ENCODE data around the gene SEC16B.

GRCh38 chr1:177909416-177909815 is 60.4 kb downstream of the SEC16B start:
- TF ChIP-seq CTCF (conservative IDR thresholded peaks at IDR 0.05; ENCODE audit: low read length): no peak
- TF ChIP-seq EZH2phosphoT487 (IDR thresholded peaks at IDR 0.05; ENCODE audit: borderline replicate concordance, low read depth, low read length): no peak

Measured in OCI-LY7 (cell line).